Stimulated activated CD4-positive, alpha-beta T cell treated with anti-CD3 and anti-CD28 coated beads, Interleukin-15, amount 100 ng/mL, for 24 hours (primary cell): ENCODE data around the gene ITGB7.
"Not testable (repeated sequence)": the region's sequence is repeated elsewhere in the genome, so short reads cannot be mapped to it uniquely, and the experiment has no call there.

Experiments used
- DNase-seq: peaks from one replicate; pipeline ENCODE4 v3.0.0-alpha.2; 2020

Gene ITGB7

DNA sequence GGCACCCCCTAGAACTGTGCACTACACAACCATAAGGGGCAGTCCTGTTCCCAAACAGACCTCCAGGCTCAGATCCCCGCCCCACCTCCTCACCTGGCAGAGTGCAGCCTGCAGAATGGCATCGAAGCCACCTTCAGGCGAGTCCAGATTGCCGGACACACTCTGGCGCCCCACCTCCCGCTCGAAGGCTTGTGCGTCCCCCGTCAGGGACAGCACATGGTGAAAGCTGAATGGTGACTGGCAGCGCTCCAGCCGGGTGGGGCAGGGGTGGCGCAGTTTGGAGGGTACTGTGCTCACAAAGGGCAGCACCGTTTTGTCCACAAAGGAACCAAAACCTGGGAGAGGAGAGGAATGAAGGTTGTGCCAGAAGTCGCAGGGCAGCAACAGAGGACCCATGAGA lies 10.6 kb downstream of the ITGB7 start:
- DNase-seq, result no peak

DNA sequence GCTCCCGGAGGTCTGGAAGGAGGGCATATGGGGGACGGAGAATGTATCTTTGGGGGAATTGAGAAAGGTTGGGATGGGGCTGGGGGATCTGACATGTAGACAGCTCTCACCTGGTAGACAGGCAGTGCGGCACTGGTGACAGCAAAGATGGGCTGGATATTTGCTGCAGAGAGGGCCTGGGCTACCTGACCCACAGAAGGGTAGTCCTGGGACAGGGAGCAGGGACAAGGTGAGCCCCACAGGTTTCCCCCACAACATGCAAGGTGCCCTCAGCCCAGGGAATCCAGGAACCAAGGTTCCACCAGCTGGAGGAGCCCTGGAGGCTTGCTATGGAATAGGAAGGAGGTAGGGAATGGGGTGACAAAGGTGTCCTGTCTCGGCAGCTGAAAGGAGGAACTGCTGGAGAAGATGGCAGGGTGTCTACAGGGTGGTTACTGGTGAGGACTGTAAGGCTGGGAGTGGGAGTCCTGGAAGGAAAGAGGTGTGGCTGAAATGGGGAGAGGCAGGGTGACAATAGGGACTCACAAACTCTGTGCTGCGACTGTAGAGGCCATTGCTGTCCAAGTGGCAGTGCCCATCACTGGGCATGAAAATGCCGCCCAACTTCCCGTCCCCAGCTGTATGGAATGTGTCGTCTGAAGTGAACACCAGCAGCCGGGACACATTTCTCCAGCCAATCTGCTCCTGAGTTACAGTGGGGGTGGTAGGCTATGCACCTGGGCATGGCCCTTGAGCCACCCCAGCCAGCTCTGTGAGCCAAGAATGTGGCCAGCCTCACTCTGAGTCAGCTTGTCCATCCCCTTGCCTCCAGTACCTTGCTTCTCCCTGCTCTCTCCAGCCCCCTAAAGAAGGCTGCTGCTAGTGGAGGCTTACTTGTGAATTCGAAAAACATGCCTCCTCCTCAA lies 11.3 kb downstream of the ITGB7 start:
- DNase-seq, result no peak

DNA sequence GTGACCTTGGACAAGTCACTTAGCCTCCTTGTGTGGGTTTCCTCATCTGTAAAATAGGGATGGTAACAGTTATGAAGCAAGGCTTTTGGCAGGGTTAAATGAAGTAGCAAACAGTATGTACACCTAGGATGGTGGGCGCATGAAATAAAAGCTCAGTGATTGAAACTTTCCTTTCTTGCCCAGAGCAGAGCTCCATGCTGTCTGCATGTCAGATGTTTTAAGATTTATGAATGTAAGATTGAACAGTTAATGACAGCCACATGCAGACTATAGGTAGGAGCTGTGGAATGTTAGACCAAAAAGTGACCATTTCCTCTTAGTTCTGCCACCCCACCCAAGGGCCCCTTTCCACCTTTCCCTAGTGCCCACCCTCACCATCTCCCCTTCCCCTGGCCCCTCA lies 12.1 kb downstream of the ITGB7 start:
- DNase-seq, result no peak

DNA sequence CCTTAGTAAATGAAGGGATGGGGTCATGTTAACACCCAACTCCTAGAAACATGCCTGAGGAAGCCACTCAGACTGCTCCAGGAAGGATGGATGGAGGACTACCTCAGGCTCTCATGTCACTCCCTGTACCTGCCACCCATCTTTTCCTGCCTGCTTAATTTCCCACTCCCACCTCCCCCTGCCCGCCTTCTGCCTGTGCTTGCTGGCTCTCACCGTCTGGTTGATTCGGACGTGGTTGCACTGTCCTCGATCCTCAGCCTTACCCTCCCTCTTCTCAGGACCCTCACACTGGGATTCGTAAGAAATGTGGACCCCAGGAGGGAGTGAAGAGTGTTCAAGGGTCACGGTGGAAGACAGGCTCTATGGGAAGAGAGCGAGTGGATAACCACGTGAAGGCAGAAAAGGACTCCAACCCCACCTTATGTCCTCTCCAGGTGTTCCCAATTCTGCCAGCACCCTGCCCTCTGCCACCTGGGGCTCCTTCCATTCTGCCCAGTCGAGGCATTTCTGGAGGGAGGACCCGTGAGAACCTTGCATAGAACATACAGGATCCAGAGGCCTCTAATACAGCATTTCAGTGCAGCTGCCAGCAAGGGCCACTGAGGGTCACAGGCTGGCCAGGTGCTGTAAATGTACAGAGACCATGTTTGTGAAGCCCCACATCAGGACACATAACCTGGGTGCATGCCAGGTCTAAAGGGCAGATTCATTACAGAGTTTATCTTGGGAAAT lies 12.9 kb downstream of the ITGB7 start:
- DNase-seq, result no peak

DNA sequence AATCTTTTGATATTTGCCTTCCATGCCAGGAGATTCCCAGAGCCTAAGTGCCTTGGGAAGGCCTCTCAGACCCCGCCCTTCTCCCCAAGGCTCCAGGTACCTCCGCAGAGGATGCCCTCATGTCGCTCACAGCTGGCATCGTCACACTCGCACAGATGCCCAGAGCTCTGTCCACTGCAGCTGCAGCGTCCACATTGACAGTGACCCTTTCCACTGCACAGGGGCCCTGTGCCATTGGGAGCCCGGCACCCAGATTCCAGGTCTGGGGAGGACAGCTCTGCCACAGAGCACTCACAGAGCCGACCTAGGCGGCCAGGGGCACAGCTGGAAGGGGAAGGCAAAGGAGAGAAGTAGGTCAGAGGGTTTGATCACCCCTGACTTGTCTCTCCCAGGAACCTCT lies 14.0 kb downstream of the ITGB7 start:
- DNase-seq, result no peak

DNA sequence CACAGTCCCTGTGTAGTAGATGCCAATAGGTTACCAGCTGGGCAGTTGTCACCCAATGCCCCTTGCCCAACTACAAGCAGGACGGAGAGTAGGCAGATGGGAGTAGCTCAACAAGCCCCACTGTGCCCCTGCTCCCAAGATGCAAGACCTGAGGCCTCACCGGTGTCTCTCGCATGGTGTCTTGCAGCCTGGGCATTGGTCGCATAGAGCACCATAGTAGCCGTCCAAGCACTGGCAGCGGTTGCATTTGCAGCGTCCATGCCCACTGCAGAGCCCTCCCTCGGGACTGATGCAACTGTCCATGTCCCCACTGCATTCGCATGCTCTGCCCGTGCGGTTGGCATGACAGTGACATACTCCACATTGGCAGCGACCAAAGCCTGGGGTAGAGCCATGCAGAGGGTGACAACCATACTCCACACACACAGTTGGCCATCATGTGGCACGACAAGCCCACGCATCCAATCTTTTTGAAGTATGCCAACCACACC lies 14.5 kb downstream of the ITGB7 start:
- DNase-seq, result no peak

DNA sequence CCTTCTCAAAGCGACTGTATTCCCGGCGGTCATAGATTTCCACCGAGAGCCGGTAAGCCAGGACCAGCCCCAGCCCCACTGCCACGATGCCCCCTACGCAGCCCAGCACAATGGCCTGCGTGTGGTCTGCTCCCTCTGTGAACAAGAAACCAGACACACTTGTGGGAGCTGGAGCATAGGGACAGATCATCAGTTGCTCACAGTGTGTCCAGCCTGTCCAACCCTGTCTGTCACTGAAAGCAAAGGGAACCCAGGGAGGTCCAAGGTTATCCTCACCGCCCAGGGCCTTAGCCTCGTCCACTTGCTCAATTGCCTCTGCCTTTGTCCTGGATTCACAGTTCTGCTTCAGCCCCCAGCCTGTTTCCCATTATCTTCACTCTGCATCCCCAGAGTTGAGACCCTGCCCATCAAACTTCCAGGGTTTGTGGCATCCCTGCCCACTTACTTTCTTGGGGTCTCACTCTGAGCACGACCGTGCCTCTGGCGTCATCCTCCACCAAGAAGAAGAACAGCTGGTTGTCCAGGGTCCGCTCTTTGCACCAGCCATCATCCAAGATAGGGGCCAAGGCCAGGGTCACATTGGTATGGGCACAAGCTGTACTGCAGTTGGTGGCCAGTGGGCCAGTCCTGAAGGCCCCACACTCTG lies 15.0 kb downstream of the ITGB7 start:
- DNase-seq, result no peak

DNA sequence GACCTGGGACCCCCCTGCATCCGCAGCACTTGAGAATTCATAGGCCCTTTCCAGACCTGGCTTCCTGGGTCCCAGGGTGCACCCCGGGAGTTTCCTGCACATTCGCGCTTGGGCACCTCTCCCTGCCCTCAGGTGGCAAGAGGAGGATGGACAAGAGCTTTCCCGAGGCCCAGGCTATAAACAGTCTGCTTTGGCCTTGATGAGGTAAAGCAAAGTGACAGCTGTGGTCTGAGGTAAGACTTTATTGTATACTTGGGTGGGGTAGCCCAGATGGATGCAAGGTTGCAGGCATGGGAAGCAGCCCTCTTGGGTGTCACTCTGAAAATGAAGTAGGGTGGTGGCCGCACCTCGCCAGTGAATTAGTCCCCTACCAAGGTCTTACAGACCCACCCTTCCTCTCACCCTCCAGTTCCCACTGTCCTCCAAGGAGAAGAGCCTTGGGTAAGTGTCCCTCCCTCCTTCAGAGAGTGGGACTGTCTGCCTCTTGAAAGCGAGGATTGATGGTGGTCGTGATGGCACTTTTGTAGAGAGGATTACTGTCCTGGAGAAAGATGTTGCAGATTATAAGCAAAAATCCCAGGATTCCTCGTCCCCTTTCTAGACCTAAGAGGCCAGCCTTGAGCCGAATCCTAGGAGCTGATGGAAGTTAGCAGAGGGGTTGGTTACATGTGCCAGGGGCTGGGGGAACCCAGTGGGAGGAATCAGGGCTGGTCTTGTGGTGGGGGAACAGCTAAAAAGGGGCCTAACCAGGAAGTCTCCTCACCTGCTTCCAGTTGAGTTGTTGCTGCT lies 15.8 kb downstream of the ITGB7 start:
- no peak for DNase-seq

DNA sequence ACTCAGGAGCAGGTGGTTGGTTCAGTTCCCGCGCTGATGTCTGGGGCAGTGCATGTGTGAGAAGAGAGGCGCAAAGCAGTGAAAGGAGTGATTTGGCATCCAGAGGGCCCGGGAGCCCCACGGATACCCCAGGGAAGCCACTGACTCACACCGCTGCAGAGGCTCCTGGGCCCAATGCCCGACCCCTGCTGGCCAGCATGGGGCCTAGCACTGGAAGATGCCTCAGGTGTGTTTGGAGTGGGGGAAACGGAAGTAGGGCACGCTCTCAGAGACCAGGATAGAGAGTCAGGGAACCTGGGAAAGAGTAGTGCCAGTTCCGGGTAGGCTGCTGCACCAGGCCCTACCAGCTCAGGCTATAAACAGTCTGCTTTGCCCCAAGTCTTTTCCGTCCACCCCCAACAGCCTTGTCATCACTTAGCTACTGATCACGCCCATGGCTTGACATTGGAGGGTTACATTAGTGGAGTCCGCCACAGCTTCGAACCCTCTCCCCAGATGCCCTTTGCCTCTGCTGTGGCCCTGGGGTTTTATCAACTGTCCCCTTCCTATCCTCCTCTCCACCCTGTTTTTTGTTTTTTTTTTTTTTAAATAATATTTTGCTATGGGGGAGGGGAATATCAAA lies 16.8 kb downstream of the ITGB7 start:
- peak; percentile 66 for DNase-seq

DNA sequence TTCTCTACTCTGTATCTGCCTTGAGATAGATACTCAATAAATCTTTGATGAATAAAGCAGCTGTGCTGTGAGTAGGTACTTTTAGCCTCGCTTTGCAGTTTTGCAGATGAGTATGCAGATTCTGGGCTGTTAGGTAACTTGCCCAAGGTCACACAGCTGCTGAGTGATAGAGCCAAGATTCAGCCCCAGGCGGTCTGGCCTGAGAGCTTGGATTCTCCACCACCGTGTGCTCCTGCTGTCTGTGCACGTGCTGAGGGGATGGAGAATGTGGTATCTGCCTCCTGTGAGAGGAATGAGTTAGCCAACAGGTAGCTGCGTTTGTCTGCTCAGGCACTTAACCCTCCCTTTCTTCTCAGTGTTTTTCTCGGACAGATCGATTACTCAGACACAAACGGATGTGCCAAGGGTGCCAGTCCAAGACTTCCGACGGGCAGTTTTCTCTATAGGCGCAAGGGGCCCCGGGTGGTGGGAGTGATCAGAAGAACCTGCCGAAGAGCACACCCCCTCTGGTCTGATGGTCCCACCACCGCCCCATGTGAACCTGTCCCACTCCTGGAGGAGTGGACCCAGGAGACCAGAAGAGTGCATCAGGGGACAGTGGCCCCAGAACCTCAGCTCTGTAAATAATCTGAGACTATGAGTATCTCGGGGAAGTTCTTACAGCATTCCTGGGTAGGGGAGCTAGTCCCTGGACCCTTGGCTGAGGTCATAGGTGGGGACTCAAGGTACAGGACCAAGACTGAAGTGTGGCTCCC lies 19.7 kb downstream of the ITGB7 start:
- no peak for DNase-seq

DNA sequence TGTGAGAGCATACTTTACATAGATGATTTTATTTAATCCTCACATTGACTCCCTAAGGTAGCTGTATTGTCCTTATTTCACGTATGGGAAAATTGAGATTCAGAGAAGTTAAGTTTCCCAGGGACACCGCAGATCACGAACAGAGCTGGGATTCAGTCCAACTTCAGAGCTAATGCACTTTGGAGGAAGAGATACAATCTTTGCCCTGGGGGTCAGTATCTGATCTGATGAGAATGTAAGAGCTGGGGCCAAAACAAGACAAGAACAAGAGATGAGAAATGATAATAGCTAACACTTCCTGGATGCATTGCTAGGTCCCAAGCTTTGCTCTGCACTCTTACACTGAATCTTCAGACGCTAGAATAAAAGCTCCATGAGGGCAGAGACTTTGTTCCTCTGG lies 20.3 kb downstream of the ITGB7 start:
- DNase-seq, result no peak

DNA sequence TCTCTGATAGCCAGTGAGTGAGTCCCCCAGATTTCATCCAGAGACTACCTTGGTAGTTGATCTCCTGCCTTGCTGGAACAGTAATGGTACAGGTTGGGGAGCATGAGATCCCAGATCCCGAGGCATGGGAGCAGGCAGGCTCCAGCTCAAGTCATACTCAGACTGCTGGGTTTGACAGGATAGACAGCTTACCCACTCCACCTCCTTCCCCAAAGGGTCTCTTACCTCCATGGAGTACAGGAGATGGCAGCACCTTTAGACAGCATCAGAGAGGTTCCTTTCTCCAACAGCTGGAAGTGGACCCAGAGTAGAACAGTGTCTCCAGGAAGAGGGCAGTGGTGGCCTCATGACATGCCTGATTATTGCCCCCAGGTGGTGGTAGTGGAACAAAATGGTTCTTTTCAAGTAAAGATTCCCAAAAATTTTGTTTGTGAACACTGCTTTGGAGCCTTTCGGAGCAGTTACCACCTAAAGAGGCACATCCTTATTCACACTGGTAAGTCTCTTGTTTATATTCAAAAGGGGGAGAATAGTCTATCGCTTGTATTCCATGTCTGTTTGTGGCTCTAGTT lies 21.4 kb downstream of the ITGB7 start:
- no peak for DNase-seq

DNA sequence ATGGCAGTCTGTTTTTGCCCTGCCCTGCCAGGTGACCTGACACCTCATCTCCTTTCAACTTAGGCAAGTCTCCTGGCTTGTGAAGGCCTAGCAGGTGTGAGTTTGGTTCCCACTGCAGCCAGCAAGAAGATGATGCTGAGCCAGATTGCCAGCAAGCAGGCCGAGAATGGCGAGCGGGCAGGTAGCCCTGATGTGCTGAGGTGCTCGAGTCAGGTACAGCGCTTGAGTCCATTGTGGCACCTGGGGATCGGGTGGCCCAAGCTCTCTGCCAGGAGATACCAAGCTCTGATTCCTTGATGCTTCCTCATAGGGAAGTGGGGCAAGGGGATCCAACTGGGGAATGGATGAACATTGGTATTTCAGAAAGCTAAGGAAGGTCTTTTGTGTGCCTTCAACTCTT lies 22.2 kb downstream of the ITGB7 start:
- no peak for DNase-seq

DNA sequence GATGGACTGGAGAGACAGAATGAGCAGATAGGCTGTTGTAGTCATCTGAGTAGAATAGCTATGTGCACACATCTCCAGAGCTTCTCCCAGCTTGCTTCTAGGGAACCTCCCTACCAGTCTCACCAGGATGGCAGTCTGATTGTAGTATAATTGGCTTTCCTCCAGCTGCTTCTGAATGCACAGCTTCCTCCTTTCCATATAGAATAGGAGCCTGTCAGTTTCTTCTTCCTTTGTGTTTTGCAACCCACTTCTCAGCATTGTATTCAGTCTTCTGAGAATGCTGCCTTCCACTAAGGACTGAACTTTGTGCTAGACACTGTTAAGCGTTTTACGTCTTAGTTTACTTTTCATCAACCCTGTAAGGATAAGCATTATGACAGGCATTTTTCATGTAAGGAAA lies 24.1 kb downstream of the ITGB7 start:
- no peak for DNase-seq

DNA sequence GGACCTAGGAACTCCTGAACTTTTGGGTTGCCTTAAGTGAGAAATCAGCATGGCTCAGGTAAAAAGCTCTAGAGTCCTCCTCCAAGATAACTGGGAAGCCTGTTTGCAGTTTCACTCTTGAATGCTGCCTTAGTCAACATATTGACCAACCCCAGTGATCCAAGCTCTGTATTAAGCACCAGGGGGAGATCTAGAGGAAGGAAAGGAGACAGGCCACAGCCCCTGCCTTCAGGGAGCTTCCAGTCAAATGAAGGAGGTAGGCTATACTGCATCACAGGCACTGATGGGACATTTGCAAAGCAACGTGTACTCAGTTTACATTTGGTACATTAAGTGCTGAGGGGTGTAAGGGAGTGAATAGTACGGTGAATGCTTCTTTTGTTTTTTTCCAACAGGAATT lies 25.1 kb downstream of the ITGB7 start:
- no peak for DNase-seq

DNA sequence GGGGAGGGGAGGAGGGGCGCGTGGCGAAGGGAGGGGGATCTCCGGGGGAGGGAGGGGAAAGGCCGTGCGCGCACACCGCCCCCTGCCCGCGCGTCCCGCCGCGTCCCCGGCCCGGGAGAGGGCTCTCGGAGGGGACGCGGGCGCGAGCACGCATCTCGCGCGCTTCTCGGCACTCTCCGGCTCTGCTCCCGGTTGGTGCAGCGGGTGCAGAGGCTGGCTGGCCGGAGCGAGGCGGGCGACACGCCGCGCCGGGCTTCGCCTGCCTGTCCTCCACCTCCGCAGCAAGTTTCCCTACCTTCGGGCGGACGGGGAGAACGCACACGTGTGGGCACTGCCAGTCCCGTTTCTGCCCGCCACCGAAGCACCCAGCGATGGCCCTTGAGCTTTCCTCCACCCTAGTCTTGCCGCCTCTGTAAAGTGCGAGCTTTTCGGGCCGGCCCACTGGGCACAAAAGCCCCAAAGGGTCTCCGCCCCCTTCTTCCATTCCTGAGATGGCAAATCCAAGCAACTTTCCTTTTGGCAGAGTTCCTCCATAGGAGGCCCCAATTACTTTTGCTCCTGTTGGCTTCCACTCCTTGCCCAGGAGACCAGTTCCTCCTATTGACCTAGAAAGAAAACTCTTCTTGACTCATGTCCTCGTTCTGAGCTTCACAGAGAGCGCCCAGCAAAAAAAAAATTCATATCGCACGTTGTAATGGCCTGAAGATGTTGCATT lies 26.0 kb downstream of the ITGB7 start:
- DNase-seq, result peak; percentile 88

DNA sequence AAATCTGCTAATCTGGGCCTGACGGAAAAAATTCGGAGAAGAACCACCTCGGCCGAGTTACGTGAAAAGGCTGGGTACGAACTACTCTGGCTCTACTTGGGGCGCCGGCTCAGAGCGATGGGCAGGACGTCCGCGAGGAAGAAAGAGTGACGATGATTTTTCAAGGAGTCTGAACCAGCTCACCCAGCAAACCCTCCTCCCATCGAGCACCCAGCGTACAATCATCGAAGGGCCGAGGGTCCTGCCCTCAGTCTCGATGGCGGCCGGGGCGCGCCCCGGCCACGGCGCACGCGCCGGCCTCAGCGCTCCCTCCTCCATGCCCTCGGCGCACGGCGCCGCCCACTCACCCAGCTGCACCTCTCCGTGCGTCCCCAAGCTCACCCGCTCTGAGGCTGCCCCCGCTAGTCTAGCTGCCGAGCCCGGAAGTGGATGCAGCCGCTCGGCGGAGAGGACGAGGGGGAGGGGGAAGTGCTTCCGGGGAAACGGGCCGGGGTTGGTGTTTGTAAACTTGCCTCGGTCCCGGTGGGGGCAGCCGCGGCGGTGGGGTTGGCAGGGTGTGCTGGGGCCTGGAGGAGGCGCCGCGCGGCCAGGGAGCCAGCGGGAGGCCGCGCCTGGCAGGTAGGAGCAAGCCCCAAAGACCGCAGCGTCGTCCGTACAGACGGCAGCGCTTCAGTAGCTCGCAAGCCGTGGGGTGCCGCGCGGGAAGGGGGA lies 26.7 kb downstream of the ITGB7 start, which contains the start of the genes CSAD and ZNF740:
CSAD (minus strand) TSS at position 706 of the 711 bp plus-strand sequence. CDS start 7,455 bp downstream, outside the sequence.
ZNF740 (plus strand) TSS at position 503 of the 711 bp plus-strand sequence. CDS start 1,262 bp downstream, outside the sequence.
- DNase-seq, result peak; percentile 99

DNA sequence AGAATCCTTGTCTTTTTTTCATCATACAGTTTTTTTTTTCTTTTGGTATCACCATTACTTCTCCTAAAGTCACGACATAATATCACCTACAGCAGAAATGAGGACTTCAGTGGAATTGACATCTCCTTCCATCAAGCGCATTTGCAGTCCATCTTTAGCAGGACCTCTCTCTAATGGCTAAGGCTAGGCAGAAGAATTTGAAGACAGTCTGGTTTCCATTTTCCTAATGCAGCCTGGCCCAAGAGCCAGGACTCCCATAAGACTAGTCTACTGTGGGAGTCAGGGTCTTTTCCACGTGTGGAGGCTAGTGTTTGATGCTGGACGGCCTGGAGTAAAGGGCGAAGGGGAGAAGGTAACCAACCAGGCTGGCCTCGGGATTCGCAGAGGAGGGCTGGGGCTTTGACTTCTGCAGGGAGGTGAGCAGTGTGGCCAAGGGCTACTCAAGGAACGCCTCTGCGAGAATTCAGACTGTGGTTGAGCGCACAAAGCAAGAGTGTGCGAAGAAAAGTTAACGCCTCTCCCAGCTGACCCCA lies 27.3 kb downstream of the ITGB7 start:
- DNase-seq, result no peak

DNA sequence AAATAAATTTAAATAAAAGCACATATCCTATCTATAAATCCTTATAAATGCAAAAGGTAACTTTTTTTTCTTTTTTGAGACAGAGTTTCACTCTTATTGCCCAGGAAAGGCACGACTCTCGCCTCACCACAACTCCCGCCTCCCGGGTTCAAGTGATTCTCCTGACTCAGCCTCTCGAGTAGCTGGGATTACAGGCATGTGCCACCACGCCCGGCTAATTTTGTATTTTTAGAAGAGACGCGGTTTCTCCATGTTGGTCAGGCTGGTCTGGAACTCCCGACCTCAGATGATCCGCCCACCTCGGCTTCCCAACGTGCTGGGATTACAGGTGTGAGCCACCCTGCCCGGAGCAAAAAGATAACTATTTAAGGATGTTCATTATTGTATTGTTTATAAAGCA lies 28.2 kb downstream of the ITGB7 start:
- DNase-seq, result not testable (repeated sequence)
